Measurements from ENCODE around the gene RASA4B. TPM values are rescaled to one million over a fixed set of nuclear protein-coding genes. Genes with fewer than 3 reads are reported as not detected.

The RASA4B gene
- total RNA-seq, 2 experiments from 2014 or later, result 28.6 to 30.1 TPM

DNA sequence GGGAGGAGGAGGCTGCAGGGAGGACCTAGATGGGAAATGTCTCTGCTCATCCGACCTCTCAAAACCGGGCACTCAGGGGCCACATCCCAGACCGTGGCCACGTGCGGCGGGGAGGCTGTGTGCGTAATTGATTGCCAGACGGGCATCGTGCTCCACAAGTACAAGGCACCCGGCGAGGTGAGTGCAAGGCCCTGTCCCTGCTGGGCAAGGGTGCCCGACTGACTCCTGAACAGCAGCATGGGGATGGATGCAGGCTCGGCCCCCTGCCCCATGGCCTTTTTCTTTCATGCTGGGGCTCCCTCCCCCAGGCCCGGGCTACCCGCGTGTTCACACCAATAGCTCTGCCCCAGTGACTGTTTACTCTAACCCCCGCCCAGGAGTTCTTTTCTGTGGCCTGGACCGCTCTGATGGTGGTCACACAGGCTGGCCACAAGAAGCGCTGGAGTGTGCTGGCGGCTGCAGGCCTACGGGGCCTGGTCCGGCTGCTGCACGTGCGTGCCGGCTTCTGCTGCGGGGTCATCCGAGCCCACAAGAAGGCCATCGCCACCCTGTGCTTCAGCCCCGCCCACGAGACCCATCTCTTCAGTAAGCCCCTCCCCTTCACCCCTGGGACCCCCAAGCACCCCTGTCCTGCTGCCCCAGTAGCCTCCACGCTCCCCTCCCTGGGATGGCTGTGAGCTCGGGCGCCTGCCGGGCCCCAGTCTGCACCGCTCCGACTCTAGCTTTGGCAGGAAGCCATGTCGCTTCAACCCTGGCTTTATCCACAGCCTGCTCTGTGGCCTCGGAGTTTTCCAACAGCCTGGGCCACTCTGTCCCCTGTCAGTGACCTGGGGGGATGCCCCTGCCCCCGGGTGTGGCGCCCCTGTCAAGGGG lies 48.9 kb downstream of the RASA4B start:
- intact Hi-C loops (cut with DNase I, micrococcal nuclease), result loop anchor here (10.0 kb wide), 2 partner anchors 184 to 1144 kb away; partner anchors contain the start of genes IFT22 (in 1 of the 2) and SH2B2 (in 1 of the 2)
- Mint-ChIP-seq H3K27ac (no peak overlapping the region), H3K9me3 (ENCODE audit: low read depth) (no peaks in the 10 kb centered on the region), H3K4me1 (peaks cover 23% of the 10 kb centered on the region), H3K4me3 (no peak overlapping the region), H3K36me3 (ENCODE audit: low read depth) (peaks cover 4% of the 10 kb centered on the region), H3K27me3 (no peaks in the 10 kb centered on the region)
- no peak for DNase-seq
- ATAC-seq, result no peak
- CTCF ChIA-PET, result no interaction called here
- POLR2A ChIA-PET, result no interaction called here

DNA sequence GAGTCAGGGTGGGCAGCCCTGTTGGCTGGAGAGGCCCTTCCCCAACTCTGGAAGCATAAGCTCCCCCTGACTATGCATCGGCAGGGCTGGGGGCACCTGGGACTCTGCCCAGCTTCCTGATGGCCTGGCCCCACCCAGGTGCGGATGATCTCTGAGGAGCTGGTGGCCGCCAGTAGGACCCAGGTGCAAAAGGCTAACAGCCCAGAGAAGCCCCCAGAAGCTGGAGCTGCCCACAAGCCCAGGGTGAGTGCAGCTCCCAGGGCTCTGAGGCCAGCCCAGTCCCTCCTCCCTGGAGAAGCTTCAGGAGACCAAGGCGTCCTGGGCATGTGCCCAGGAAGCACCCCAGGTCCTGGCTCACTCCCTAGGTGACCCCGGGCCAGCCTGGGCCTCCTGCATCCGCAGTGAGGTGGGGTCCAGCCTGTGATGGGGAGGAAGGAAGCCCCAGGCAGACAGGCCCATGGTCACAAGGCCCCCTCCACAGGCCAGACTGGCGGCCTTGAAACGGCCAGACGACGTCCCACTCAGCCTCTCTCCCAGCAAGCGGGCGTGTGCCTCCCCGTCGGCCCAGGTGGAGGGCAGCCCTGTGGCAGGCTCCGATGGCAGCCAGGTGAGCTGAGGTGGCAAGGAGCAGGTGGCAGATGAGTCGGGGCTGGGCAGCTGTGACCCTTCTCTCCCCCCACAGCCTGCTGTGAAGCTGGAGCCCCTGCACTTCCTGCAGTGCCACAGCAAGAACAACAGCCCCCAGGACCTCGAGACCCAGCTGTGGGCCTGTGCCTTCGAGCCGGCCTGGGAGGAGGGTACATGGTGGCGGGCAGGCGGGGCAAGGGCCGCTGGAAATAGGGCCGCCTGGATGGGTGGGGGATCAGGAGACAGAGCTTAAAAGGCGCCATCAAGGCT lies 49.7 kb downstream of the RASA4B start:
- H3K27ac Mint-ChIP-seq, result no peak overlapping the region
- intact Hi-C loops (cut with DNase I, micrococcal nuclease), result loop anchor here (10.0 kb wide), 2 partner anchors 183 to 1143 kb away; partner anchors contain the start of genes IFT22 (in 1 of the 2) and SH2B2 (in 1 of the 2)
- peaks cover 26% of the 10 kb centered on the region for H3K4me1 Mint-ChIP-seq
- ChIA-PET POLR2A (interaction anchor here (0.6 kb wide), 2 partner anchors 38 to 55 kb away, joined by 4 read pairs; no protein-coding TSS in a partner anchor), CTCF (interaction anchor here (0.6 to 1.0 kb wide), 5 partner anchors 9 to 190 kb away, joined by 3 read pairs; partner anchors contain the start of gene ORAI2)
- H3K36me3 Mint-ChIP-seq (ENCODE audit: low read depth), result peaks cover 4% of the 10 kb centered on the region
- no peak overlapping the region for H3K4me3 Mint-ChIP-seq
- no peaks in the 10 kb centered on the region for H3K27me3 Mint-ChIP-seq
- ATAC-seq, result no peak
- H3K9me3 Mint-ChIP-seq (ENCODE audit: low read depth), result no peaks in the 10 kb centered on the region
- no peak for DNase-seq

DNA sequence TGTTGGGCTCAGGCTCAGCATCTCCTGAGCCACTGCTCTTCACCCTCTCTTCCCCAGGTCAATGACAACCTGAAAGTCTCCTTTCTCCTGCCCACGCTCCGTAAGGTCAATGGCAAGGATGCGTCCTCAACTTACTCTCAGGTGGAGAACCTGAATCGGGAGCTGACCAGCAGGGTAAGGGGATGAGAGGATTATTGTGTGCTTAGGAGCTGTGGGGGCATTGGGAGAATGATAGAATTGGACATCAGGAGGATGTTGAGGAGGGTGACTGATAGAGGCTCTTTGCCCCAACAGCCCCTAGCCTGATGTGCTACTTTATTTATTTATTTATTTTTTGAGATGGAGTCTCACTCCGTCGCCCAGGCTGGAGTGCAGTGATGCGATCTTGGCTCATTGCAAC lies 51.5 kb downstream of the RASA4B start:
- intact Hi-C loops (cut with DNase I, micrococcal nuclease), result loop anchor here (10.0 kb wide), 2 partner anchors 181 to 1141 kb away; partner anchors contain the start of genes IFT22 (in 1 of the 2) and SH2B2 (in 1 of the 2)
- ChIA-PET POLR2A (interaction anchor here (0.6 kb wide), 2 partner anchors 49 to 1301 kb away, joined by 3 to 7 read pairs; partner anchors contain the start of gene VGF), CTCF (interaction anchor here (0.6 to 1.3 kb wide), 5 partner anchors 10 to 1957 kb away, joined by 3 to 7 read pairs (median 5); partner anchors contain the start of gene PRKRIP1)
- ATAC-seq, result no peak
- Mint-ChIP-seq H3K9me3 (ENCODE audit: low read depth) (no peaks in the 10 kb centered on the region), H3K36me3 (ENCODE audit: low read depth) (no peaks in the 10 kb centered on the region), H3K27me3 (no peaks in the 10 kb centered on the region), H3K4me1 (peaks cover 30% of the 10 kb centered on the region), H3K27ac (no peak overlapping the region), H3K4me3 (peak overlapping the region; percentile 95)
- DNase-seq, result no peak

DNA sequence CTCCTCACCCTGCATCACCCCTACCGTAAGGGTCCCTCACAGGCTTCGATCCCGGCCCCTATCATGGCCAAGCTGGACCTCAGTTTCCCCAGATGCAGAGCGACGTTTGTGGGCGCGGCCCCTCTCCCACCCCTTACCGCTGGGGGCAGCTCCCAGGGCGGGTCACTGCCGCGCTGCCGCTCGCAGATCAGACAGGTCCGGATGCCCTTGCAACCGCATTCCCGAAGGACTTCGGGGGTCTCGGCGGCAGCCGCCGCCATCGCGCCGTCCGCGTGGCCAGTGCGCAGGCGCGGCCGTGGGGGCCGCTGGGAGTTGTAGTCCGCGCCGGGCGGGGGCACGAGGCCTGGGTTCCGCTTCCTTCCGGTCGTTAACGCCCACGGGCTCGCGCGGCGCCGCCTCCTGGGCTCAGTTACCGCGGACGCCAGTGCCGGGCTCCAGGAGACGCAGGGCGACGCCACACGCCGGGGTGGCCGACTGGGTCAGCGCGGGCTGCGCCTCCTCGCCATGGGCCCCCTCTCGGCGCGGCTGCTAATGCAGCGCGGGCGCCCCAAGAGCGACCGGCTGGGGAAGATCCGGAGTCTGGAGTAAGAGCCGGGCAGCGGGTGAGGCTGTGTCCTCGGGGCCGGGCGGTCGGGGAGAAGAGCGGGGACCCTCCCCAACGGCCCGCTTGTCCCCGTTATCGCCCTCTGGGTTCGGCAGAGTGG lies 52.8 kb downstream of the RASA4B start, which contains the start of the genes ALKBH4 and LRWD1:
ALKBH4 (minus strand) TSS at position 287 of the 704 bp plus-strand sequence; CDS start at position 260, 27 bp downstream.
LRWD1 (plus strand) TSS at position 408 of the 704 bp plus-strand sequence; CDS start at position 505, 97 bp downstream.
- ATAC-seq (peak; percentile 94), DNase-seq (peak; percentile 98)
- Mint-ChIP-seq H3K4me1 (peaks cover 30% of the 10 kb centered on the region), H3K27ac (peak within 1 kb of the TSS; percentile 73), H3K27me3 (no peaks in the 10 kb centered on the region), H3K9me3 (ENCODE audit: low read depth) (no peaks in the 10 kb centered on the region), H3K36me3 (ENCODE audit: low read depth) (no peaks in the 10 kb centered on the region), H3K4me3 (peak within 1 kb of the TSS; percentile 95)
- ChIA-PET CTCF (interaction anchor here (0.8 to 1.8 kb wide), 4 partner anchors 9 to 52 kb away, joined by 3 to 7 read pairs (median 4); no protein-coding TSS in a partner anchor), POLR2A (no interaction called here)
- intact Hi-C loops (cut with DNase I, micrococcal nuclease), result loop anchor here (1.0 to 10.0 kb wide), 8 partner anchors 31 to 1140 kb away; partner anchors contain the start of genes PRKRIP1 (in 2 of the 2), SH2B2 (in 2 of the 2), IFT22 (in 1 of the 2) and ORAI2 (in 1 of the 2)

DNA sequence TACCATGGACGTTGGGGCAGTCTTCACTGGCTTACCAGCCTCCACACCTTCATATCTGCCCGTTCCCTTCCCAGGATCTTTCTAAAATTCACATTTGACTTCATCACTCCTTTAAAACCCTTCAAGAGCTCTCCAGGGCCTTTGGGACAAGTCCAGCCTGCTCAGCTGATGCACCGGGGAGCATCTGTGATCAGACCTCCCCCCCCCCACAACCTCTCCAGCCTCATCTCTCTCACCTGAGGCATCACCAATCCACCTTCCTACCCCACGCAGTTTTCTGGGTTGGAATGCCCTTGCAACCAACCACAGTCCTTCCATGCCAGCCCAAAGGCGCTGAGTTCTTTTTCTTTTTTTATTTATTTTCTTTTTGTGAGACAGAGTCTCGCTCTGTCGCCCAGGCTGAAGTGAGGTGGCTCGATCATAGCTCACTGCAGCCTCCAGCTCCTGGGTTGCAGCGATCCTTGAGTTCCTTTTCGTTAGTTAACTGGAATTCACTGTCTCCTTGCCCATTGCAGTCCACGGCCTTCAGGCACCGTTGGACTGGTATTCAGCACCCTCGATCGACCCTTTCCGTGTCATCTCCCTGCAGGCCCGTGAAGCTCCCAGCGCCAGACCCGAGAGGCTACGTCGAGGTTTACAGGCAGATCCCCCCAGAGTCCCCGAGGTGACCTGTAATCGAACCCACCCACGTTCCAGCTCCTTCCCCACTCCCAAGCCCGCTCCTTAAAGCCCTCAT lies 53.6 kb downstream of the RASA4B start:
- DNase-seq (no peak), ATAC-seq (no peak)
- peak overlapping the region; percentile 95 for H3K4me3 Mint-ChIP-seq
- H3K36me3 Mint-ChIP-seq (ENCODE audit: low read depth), result no peaks in the 10 kb centered on the region
- ChIA-PET POLR2A (no interaction called here), CTCF (interaction anchor here (0.8 to 1.8 kb wide), 3 partner anchors 38 to 52 kb away, joined by 3 to 5 read pairs (median 4); no protein-coding TSS in a partner anchor)
- peaks cover 30% of the 10 kb centered on the region for H3K4me1 Mint-ChIP-seq
- no peaks in the 10 kb centered on the region for H3K9me3 Mint-ChIP-seq (ENCODE audit: low read depth)
- no peaks in the 10 kb centered on the region for H3K27me3 Mint-ChIP-seq
- intact Hi-C loops (cut with DNase I, micrococcal nuclease), result loop anchor here (1.0 to 10.0 kb wide), 6 partner anchors 37 to 1139 kb away; partner anchors contain the start of genes SH2B2 (in 2 of the 2), IFT22 (in 1 of the 2) and PRKRIP1 (in 1 of the 2)
- H3K27ac Mint-ChIP-seq, result peak overlapping the region; percentile 72

DNA sequence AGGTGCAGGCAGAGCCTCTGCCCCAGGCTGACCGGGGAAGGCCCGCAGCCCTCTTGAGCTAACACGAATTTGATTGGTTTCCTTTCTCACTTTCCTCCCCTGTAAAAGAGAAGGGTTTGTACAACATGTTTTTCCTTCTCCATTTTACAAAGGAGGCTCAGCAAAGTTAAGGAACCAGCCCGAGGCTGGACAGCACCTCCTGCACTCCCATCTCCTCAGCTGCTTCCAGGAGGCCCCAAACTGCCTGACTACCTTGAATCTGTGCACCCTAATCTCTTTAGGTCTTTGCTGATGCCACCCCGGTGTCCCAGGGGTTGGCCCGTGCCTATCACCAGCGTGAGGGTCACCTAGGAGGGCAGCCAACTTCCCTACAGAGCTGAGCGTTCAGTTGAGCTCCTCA lies 57.1 kb downstream of the RASA4B start:
- Mint-ChIP-seq H3K4me1 (peaks cover 14% of the 10 kb centered on the region), H3K9me3 (ENCODE audit: low read depth) (no peaks in the 10 kb centered on the region), H3K27ac (no peak overlapping the region), H3K4me3 (no peak overlapping the region), H3K36me3 (ENCODE audit: low read depth) (peaks cover 9% of the 10 kb centered on the region), H3K27me3 (no peaks in the 10 kb centered on the region)
- ChIA-PET CTCF (no interaction called here), POLR2A (no interaction called here)
- DNase-seq (no peak), ATAC-seq (no peak)
- intact Hi-C loops (cut with DNase I, micrococcal nuclease), result loop anchor here (10.0 kb wide), 2 partner anchors 176 to 1136 kb away; partner anchors contain the start of genes IFT22 (in 1 of the 2) and SH2B2 (in 1 of the 2)

DNA sequence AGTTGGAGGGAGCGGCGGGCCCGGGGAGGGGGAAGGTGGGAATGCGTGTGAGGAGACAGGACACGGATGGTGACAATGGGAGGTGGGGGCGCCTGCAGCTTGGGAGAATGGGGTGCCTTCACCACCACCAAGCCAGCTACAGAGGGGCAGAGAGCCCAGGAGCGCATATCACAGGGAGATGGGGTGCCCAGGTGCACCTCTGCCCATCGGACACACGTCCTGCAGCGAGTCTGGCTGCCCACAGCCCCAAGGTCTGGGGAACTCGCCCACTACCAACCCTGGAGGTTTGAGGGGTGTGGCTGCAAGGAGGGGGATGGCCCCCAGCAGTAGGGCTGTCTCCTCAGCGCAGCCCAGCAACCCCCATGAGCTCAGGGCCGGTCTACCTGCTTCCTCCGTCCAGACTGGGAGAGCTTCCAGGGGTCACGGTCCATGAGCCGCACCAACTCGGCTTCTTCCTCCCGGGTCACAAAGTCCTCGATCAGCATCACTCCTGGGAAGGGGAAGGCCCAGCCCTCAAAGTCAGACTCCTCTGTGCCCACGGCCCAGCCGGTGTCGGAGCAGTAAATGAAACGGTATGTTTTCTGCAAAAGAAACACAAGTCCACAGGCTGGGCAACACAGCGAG lies 58.2 kb downstream of the RASA4B start:
- peaks cover 13% of the 10 kb centered on the region for H3K4me1 Mint-ChIP-seq
- no peaks in the 10 kb centered on the region for H3K9me3 Mint-ChIP-seq (ENCODE audit: low read depth)
- H3K27me3 Mint-ChIP-seq, result no peaks in the 10 kb centered on the region
- intact Hi-C loops (cut with DNase I, micrococcal nuclease), result no loop called here
- no peak for ATAC-seq
- ChIA-PET CTCF (no interaction called here), POLR2A (no interaction called here)
- peaks cover 11% of the 10 kb centered on the region for H3K36me3 Mint-ChIP-seq (ENCODE audit: low read depth)
- no peak overlapping the region for H3K27ac Mint-ChIP-seq
- DNase-seq, result no peak
- H3K4me3 Mint-ChIP-seq, result no peak overlapping the region

DNA sequence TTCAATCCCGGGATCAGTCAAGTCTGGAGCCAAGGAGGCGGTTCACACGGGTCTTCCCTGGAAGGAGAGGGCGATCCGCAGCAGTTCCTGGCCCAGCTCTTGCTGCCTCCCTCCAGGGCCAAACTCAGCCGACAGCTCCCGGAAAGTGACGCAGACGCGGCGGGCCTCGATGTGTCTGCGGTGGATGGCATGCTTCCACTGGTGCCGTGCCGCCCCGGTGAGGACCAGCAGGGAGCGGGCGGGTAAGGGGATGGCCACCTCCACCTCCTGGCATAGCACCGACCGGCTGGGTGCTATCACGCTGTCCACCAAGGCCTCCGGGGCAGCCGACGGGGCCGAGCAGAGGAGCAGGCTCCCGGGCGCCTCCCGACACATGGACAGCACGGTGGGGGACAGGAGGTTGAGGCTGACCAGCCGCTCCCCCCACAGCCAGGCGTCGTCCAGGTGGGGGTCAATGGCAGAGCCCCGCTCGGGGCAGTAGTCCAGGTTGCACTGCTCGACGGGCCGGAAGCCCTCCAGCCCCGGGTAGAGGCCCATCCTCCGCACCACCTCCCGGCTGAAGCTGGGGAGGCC lies 60.1 kb downstream of the RASA4B start:
- H3K9me3 Mint-ChIP-seq (ENCODE audit: low read depth), result no peaks in the 10 kb centered on the region
- H3K36me3 Mint-ChIP-seq (ENCODE audit: low read depth), result peaks cover 11% of the 10 kb centered on the region
- peaks cover under 1% of the 10 kb centered on the region for H3K4me1 Mint-ChIP-seq
- no peak overlapping the region for H3K4me3 Mint-ChIP-seq
- CTCF ChIA-PET, result no interaction called here
- ATAC-seq (no peak), DNase-seq (no peak)
- no peaks in the 10 kb centered on the region for H3K27me3 Mint-ChIP-seq
- POLR2A ChIA-PET, result no interaction called here
- intact Hi-C loops (cut with DNase I, micrococcal nuclease), result no loop called here
- H3K27ac Mint-ChIP-seq, result no peak overlapping the region

DNA sequence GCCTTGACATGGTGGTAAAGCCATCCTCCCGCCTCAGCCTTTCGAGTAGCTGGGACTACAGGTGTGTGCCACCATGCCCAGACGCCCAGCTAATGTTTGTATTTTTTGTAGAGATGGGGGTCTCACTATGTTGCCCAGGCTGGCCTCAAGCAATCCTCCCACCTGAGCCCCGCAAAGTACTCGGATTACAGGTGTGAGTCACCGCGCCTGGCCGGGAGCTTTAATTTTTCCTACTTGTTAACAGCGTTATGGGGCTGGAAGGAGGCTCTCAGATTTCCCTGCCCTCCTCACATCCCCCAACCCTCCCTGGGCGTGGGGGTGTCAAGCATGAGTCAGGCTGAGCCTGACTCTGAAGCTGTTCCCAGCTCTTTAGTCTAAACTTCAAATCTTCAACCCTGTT lies 61.2 kb downstream of the RASA4B start:
- ChIA-PET CTCF (interaction anchor here (0.6 to 1.9 kb wide), 4 partner anchors 9 to 586 kb away, joined by 3 to 7 read pairs (median 3); no protein-coding TSS in a partner anchor), POLR2A (no interaction called here)
- ATAC-seq (no peak), DNase-seq (no peak)
- no peaks in the 10 kb centered on the region for H3K4me1 Mint-ChIP-seq
- intact Hi-C loops (cut with DNase I, micrococcal nuclease), result no loop called here
- peaks cover 11% of the 10 kb centered on the region for H3K36me3 Mint-ChIP-seq (ENCODE audit: low read depth)
- no peak overlapping the region for H3K4me3 Mint-ChIP-seq
- H3K27me3 Mint-ChIP-seq, result no peaks in the 10 kb centered on the region
- no peak overlapping the region for H3K27ac Mint-ChIP-seq
- H3K9me3 Mint-ChIP-seq (ENCODE audit: low read depth), result no peaks in the 10 kb centered on the region
